Thoracic aorta (tissue), 2 donors: ENCODE measurements around the gene HPSE2. TPM values are rescaled to one million over a fixed set of nuclear protein-coding genes. Genes with fewer than 3 reads are reported as not detected.

ENCODE experiments used
- ATAC-seq: fragments of 150-250 bp; one replicate; pipeline ENCODE4 v1.8.0; 2017; ENCODE audit warnings: low read depth; ENCODE audit not compliant: insufficient number of reproducible peaks, low FRiP score
- DNase-seq: peaks from one replicate; pipeline ENCODE4 v3.0.0-alpha.2; 2020; ENCODE audit warnings: low spot score
- H3K27ac ChIP-seq, 2 donors: fragments of 200-600 bp; sonication (generic); 1 replicate in 1 of 2; 2 replicates in 1 of 2; pipeline ENCODE4 v1.5.1; 2016; ENCODE audit warnings: mild to moderate bottlenecking in 2 of 2, moderate library complexity in 2 of 2
- H3K27me3 ChIP-seq: fragments of 200-600 bp; sonication (generic); replicated peaks from 2 replicates; pipeline ENCODE4 v1.6.0; 2016; ENCODE audit warnings: mild to moderate bottlenecking; ENCODE audit not compliant: insufficient read depth
- H3K36me3 ChIP-seq: fragments of 200-600 bp; sonication (generic); one replicate; pipeline ENCODE4 v1.5.1; 2016
- H3K4me1 ChIP-seq, 2 donors: fragments of 200-600 bp; sonication (generic); 1 replicate in 1 of 2; 2 replicates in 1 of 2; pipeline versions ENCODE4 v1.5.1 to v1.6.0; 2016; ENCODE audit warnings: low read depth in 2 of 2, mild to moderate bottlenecking in 1 of 2; ENCODE audit not compliant: control insufficient read depth in 1 of 2
- H3K4me3 ChIP-seq: fragments of 200-600 bp; sonication (generic); 2 replicates; pipeline ENCODE4 v1.5.1; 2016; ENCODE audit warnings: mild to moderate bottlenecking
- H3K9me3 ChIP-seq: fragments of 200-600 bp; sonication (generic); 2 replicates; pipeline ENCODE4 v1.5.1; 2016
- total RNA-seq, 2 donors: library from RNA; depleted of rRNA; stranded (reverse); fragments of >200 nt; gene quantifications; one replicate each; pipeline versions ENCODE4 v1.1.0 to v1.2.3, GENCODE V29; 2016
- TF ChIP-seq, protein P1 (sequence below): fragments of 200-600 bp; sonication (generic); IDR thresholded peaks from one replicate; pipeline ENCODE4 v1.5.1; 2019; ENCODE audit warnings: antibody characterized with exemption

The HPSE2 gene
- total RNA-seq, 2 donors from 2014 or later, result 1.1 to 1.8 TPM

DNA sequence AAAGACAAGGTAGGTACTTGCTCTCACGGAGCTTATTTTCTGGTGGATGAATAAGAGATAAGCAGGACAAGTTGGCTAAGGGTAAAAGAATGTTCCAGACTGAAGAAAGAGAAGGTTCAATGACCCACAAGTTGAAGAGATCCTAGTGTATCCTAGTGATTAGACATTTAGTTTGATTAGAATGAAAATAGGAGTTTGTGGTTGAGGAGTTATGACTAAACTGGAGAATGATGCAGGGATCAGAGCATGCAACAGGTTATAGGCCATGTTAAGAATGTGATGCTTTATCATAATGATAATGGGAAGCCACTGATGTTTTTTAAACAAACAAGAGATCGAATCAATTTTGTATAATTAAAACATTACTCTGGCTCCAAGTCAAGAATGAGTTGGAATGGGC is 357.2 kb downstream of the HPSE2 start:
- no peaks in the 10 kb centered on the region for H3K36me3 ChIP-seq
- peaks cover 0 to 6% of the 10 kb centered on the region in 2 donors for H3K4me1 ChIP-seq
- ATAC-seq (no peak), DNase-seq (no peak)
- TF ChIP-seq, protein P1, sequence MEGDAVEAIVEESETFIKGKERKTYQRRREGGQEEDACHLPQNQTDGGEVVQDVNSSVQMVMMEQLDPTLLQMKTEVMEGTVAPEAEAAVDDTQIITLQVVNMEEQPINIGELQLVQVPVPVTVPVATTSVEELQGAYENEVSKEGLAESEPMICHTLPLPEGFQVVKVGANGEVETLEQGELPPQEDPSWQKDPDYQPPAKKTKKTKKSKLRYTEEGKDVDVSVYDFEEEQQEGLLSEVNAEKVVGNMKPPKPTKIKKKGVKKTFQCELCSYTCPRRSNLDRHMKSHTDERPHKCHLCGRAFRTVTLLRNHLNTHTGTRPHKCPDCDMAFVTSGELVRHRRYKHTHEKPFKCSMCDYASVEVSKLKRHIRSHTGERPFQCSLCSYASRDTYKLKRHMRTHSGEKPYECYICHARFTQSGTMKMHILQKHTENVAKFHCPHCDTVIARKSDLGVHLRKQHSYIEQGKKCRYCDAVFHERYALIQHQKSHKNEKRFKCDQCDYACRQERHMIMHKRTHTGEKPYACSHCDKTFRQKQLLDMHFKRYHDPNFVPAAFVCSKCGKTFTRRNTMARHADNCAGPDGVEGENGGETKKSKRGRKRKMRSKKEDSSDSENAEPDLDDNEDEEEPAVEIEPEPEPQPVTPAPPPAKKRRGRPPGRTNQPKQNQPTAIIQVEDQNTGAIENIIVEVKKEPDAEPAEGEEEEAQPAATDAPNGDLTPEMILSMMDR, result no peak
- H3K27me3 ChIP-seq, result no peaks in the 10 kb centered on the region
- no peak overlapping the region for H3K4me3 ChIP-seq
- H3K9me3 ChIP-seq, result no peaks in the 10 kb centered on the region
- H3K27ac ChIP-seq, result no peak overlapping the region

DNA sequence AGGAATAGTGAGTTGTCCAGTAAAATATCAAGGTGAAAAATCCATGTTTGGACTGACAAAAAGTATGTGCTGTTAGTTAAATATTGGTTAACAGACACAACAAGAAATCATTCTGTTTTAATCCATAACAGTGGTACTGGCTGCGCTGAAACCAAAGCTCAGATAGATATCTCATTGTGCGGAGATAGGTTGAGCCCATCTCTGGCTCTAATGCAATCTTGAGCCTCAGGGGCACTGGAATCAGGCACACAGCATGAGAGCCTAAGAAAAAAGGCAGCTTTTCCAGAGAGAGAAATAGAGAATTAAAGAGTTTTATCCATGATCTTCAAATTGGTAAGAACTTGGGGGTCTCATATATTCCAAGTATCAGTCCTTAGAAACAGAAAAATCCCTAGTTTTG is 373.7 kb downstream of the HPSE2 start:
- DNase-seq (no peak), ATAC-seq (no peak)
- TF ChIP-seq, protein P1, result no peak
- Histone ChIP-seq H3K27me3 (no peaks in the 10 kb centered on the region), H3K9me3 (peaks cover 2% of the 10 kb centered on the region), H3K4me1 (no peaks in the 10 kb centered on the region), H3K36me3 (no peaks in the 10 kb centered on the region), H3K4me3 (no peak overlapping the region), H3K27ac (no peak overlapping the region)

DNA sequence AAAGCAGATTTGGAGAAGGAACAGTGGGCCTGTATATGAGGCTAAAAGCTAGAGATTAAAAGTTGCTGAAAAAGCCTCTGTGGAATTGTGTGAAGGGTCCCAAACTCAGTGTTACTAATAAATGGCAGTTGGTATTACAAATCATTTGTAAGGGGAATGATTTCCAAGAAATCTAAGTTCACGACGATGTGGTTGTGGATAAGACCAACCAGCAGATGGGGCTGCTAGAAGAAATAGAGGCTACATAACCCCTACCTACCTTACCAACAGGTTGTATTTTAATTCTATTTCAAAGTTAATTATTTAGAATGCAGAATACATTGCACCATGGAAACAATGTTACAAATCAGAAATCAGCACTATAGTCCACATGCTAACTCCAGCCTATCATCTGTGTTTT is 377.1 kb downstream of the HPSE2 start:
- Histone ChIP-seq H3K27ac (no peak overlapping the region), H3K27me3 (no peaks in the 10 kb centered on the region), H3K36me3 (no peaks in the 10 kb centered on the region), H3K9me3 (no peaks in the 10 kb centered on the region), H3K4me1 (no peaks in the 10 kb centered on the region), H3K4me3 (no peak overlapping the region)
- DNase-seq (no peak), ATAC-seq (no peak)
- TF ChIP-seq, protein P1, result no peak

DNA sequence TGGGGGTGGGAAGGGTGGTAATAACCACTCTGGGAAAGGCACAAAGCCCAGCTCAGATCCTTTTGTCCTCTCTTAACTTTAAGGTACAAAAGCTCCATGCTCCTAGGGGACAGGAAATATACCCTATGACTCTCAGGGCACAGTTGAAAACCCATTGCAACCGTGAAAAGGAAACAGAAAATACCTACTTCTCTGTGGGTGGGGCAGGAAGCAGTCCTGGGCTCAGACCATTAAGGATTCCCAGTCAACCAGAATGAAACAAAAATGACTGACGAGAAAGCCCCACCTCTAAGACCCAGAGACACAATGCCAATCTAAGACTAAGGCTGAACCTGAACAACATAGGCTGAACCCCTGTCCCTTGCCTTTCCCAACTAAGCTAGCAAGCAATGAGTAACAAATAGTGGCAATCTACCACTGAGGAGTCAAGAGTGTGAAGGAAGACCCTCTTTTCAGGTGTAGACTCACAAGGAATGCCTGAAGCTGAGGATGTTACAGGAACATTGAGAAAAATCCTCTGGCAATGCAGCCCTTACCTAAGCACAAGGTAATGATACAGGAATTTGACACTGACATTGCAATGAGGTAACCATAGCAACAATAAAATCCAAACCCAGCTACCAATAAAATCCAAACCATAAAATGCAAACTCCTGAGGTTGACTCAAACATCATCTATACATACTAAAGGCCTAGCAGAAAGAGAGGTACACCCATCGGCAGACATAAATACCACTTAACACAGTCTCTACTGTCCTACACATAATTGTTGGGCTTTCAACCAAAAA is 380.1 kb downstream of the HPSE2 start:
- H3K27ac ChIP-seq, result no peak overlapping the region
- no peaks in the 10 kb centered on the region for H3K9me3 ChIP-seq
- TF ChIP-seq, protein P1, result no peak
- H3K4me1 ChIP-seq, result no peaks in the 10 kb centered on the region
- H3K36me3 ChIP-seq, result no peaks in the 10 kb centered on the region
- no peaks in the 10 kb centered on the region for H3K27me3 ChIP-seq
- no peak for DNase-seq
- no peak for ATAC-seq
- no peak overlapping the region for H3K4me3 ChIP-seq

- H3K27ac ChIP-seq, result no peak overlapping the region
- H3K4me1 ChIP-seq, result no peaks in the 10 kb centered on the region
- no peaks in the 10 kb centered on the region for H3K27me3 ChIP-seq
- DNase-seq (no peak), ATAC-seq (no peak)
- H3K9me3 ChIP-seq, result no peaks in the 10 kb centered on the region
- TF ChIP-seq, protein P1, result no peak
- H3K36me3 ChIP-seq, result no peaks in the 10 kb centered on the region
- no peak overlapping the region for H3K4me3 ChIP-seq
Measured at GRCh38 chr10:98852686-98853085, 383.0 kb downstream of the HPSE2 start.
